Lower leg skin (tissue), 3 donors: ENCODE data around the gene SARM1.

Experiments used
- POLR2A ChIP-seq, 2 donors: fragments of 450-650 bp; IDR thresholded peaks; one replicate each; pipeline ENCODE4 v1.6.1; 2016 to 2017; ENCODE audit warnings: antibody characterized with exemption in 2 of 2, mild to moderate bottlenecking in 1 of 2, moderate library complexity in 1 of 2
- TF ChIP-seq, protein P1 (sequence below), 3 donors: fragments of 450-650 bp; IDR thresholded peaks; one replicate each; pipeline ENCODE4 v1.5.1; 2016; ENCODE audit warnings: antibody characterized with exemption in 3 of 3, mild to moderate bottlenecking in 3 of 3, moderate library complexity in 2 of 3

DNA sequence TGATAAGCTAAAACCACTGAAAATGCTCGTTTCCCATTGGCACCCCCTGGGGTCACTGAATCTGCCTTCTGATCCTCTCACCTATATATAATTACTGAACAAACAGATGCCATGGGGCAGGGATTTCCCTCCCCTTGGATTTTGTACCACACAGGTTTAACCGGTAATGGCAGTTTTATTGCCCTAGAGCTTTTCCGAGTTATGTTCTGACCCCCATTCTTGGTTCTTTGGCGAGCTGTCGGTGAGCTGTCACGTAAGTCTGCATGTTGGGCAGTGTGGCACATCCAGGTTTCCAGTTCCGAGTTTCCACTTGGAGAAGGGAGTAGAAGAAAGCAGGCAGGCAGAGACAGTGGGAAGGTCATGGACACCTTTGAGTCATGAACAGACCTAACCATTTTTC, 45.4 kb upstream of the SARM1 start:
- TF ChIP-seq, protein P1, sequence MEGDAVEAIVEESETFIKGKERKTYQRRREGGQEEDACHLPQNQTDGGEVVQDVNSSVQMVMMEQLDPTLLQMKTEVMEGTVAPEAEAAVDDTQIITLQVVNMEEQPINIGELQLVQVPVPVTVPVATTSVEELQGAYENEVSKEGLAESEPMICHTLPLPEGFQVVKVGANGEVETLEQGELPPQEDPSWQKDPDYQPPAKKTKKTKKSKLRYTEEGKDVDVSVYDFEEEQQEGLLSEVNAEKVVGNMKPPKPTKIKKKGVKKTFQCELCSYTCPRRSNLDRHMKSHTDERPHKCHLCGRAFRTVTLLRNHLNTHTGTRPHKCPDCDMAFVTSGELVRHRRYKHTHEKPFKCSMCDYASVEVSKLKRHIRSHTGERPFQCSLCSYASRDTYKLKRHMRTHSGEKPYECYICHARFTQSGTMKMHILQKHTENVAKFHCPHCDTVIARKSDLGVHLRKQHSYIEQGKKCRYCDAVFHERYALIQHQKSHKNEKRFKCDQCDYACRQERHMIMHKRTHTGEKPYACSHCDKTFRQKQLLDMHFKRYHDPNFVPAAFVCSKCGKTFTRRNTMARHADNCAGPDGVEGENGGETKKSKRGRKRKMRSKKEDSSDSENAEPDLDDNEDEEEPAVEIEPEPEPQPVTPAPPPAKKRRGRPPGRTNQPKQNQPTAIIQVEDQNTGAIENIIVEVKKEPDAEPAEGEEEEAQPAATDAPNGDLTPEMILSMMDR (IDR thresholded peaks at IDR 0.05): no peak
- TF ChIP-seq POLR2A (IDR thresholded peaks at IDR 0.05): no peak
